GM18861 (cell line): ENCODE results near the gene CARS2.
"Not testable (repeated sequence)": the region's sequence is repeated elsewhere in the genome, so short reads cannot be mapped to it uniquely, and the experiment has no call there.

Experiments
- ATAC-seq: cut with Tn5 transposase; IDR thresholded peaks from one replicate; pipeline ENCODE4 v1.9.1; 2021; ENCODE audit not compliant: unreplicated experiment

Gene CARS2

GRCh38 chr13:110683921-110684320 is 22.0 kb downstream of the CARS2 start:
- ATAC-seq = no peak

GRCh38 chr13:110683203-110683883 is 22.6 kb downstream of the CARS2 start:
- no peak for ATAC-seq

GRCh38 chr13:110682746-110683145 is 23.2 kb downstream of the CARS2 start:
- no peak for ATAC-seq

GRCh38 chr13:110681868-110682550 is 23.9 kb downstream of the CARS2 start:
- ATAC-seq = no peak

DNA sequence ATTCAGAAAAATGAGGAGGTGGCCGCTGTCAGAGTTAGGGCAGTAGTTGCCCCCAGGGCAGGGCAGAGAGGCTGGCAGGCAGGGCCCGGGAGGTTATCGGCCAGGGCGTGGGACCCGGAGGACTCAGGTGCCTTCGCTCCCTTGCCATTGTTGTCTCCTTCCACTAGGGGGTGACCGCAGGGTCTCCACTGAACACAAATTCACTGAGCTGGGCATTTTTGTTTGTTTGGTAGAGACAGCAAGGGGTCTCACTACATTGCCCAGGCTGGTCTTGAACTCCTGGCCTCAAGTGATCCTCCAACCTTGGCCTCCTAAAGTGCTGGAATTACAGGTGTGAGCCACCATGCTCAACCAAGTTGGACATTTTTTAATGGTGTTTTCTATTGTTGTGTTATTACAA is 25.1 kb downstream of the CARS2 start:
- ATAC-seq = no peak

GRCh38 chr13:110677731-110678545 is 28.0 kb downstream of the CARS2 start:
- no peak for ATAC-seq

GRCh38 chr13:110676595-110677587 is 29.0 kb downstream of the CARS2 start:
- ATAC-seq = peak; percentile 57

- not testable (repeated sequence) for ATAC-seq
Observed at GRCh38 chr13:110669814-110670213, 36.1 kb downstream of the CARS2 start.

DNA sequence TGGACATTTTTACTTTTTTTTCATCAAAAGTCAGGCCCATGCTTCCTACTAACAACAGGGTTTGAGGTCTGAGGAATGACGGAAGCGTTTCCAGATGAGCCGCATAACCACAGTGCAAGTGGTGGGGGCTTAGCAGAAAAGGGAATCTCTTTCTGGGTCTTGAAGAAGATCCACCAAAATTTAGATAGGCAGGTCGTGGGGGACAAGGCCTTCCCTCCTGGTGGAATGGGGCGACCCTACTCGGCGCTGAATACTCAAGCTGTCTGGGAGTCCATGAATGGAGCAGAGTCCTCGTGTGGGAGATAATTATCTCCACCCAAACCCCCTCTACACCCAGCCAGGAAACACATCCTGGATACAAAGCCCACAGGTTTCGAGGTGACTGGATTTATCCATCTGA is 36.9 kb downstream of the CARS2 start:
- ATAC-seq = no peak

- ATAC-seq = no peak
Observed at GRCh38 chr13:110666255-110666533, 39.7 kb downstream of the CARS2 start.

DNA sequence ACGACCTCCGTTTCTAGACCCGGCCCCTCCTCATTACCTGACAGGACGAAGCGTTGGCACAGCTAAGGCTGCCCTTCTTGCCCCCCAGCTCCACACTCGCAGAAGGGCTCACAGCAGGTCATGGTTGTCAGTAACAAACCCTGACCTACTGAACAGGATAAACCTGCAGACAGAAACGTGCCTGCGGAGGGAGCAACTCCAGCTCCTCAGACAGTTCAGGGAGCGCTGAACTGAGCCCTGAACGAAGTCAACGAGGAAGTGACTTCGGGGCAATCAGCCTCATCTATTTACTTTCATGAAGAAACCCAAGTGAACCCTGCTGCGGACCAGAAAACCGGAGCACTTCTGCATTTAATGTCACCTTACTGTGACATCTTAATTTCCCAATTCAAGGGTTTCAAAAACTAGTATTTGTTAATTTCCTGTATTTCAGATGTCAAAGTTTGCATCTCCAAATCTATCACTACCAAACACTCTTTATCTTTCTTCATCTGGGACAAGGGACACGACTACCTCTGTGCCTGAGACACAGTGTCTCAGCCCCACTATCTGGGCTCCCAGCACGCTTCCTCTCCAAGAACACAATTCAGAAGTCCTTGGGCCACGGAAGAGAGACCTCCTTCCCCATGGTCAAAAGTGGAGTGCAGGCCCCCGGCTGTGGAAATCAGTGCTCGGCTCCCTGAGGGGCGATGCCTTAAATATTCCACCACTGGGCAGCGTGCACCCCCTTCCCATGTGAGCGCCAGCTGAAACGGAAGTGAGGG is 40.2 kb downstream of the CARS2 start:
- no peak for ATAC-seq

DNA sequence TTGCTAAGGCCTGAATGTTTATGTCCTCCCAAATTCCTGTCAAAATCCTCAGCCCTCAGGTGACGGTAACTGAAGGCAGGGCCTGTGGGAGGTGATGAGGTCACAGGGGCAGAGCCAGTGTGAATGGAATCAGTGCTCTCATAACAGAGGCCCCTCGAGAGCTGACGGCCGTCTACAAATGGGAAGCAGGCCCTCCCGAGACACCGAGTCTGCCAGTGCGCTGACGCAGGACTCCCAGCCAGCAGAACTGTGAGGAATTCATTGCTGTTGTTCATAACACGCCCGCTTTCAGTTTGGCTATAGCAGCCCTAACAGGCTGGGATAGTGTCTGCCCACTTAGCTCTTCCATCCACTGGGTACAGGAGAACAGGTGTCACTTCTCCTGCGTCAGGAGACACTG is 41.2 kb downstream of the CARS2 start:
- no peak for ATAC-seq

GRCh38 chr13:110664041-110664440 is 41.9 kb downstream of the CARS2 start:
- no peak for ATAC-seq

GRCh38 chr13:110663491-110663890 is 42.4 kb downstream of the CARS2 start:
- ATAC-seq = no peak

DNA sequence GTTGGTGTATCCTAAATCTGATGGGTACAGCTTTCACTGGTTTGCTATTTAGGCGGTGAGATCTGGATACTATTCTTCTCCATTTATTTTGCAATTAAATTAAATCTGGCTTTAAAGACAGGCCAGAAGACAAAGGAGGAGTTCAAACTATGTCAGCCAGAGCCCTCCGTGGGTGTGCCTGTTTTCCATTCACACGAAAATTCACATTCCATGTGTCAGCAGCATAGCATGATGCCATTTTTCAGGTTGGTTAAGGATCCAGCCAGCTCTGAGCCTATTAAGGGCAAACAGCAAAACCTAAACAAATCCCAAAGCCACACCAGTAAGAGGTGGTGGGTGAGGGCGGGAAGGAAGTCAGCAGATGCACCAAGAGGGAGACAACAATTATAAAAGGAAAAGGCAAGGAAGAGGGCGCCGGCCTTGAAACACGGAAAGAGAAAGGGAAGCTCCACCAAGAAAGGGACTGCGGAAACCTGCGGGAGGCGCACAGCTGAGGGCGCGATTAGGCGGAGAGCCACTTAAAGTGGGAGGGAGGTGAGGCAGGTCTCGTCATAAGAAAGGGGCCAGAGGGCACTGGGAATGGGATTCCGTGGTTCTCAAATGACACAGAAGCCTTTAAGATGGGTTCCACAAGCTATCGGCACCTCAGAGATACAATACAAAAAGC is 43.0 kb downstream of the CARS2 start:
- ATAC-seq = no peak

DNA sequence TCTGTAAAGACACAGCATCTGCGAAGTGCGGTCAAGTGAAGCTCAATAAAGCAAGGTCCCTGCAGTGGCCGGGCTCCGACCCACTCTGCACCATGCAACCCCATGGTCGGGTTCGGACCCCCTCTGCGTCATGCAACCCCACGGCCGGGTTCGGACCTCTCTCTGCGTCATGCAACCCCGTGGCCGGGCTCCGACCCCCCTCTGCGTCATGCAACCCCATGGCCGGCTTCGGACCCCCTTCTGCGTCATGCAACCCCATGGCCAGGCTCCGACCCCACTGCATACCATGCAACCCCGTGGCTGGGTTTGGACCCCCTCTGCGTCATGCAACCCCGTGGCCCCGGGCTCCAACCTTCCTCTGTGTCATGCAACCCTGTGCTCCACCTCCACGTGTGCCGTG is 43.8 kb downstream of the CARS2 start:
- no peak for ATAC-seq

GRCh38 chr13:110661256-110661655 is 44.7 kb downstream of the CARS2 start:
- no peak for ATAC-seq

- peak; percentile 91 for ATAC-seq
Observed at GRCh38 chr13:110658218-110658911, 47.6 kb downstream of the CARS2 start.

- no peak for ATAC-seq
Observed at GRCh38 chr13:110657196-110657595, 48.7 kb downstream of the CARS2 start.
